Sigmoid colon (tissue), 7 donors: ENCODE results near the gene XYLT1. TPM values are rescaled to one million over a fixed set of nuclear protein-coding genes. Genes with fewer than 3 reads are reported as not detected.

ENCODE experiments used
- DNase-seq: peaks from one replicate; pipeline ENCODE4 v3.0.0-alpha.2; 2019
- H3K27ac ChIP-seq, 4 donors: fragments of 200-600 bp; sonication (generic); one replicate each; pipeline ENCODE4 v1.5.1; 2016 to 2019; ENCODE audit warnings: mild to moderate bottlenecking in 1 of 4
- H3K27me3 ChIP-seq, 3 donors: fragments of 200-600 bp; sonication (generic); one replicate each; pipeline ENCODE4 v1.5.1; 2019; ENCODE audit warnings: mild to moderate bottlenecking in 1 of 3
- H3K36me3 ChIP-seq, 4 donors: fragments of 200-600 bp; sonication (generic); one replicate each; pipeline ENCODE4 v1.5.1; 2016 to 2019
- H3K4me1 ChIP-seq, 4 donors: fragments of 200-600 bp; sonication (generic); one replicate each; pipeline ENCODE4 v1.5.1; 2017 to 2019
- H3K4me3 ChIP-seq, 4 donors: fragments of 200-600 bp; sonication (generic); one replicate each; pipeline ENCODE4 v1.5.1; 2017 to 2019; ENCODE audit warnings: mild to moderate bottlenecking in 2 of 4, moderate library complexity in 1 of 4
- H3K9me3 ChIP-seq, 4 donors: fragments of 200-600 bp in 3 of 4; sonication (generic) in 3 of 4; one replicate each; pipeline versions ENCODE4 v1.5.1 to v1.6.1; 2013 to 2019
- EP300 ChIP-seq, 4 donors: sonication (generic); formaldehyde crosslinking; IDR thresholded peaks; one replicate each; pipeline ENCODE4 v1.6.1; 2017; ENCODE audit warnings: antibody characterized with exemption in 4 of 4
- POLR2A ChIP-seq, 2 donors: fragments of 450-650 bp; IDR thresholded peaks; one replicate each; pipeline ENCODE4 v1.6.1; 2016; ENCODE audit warnings: antibody characterized with exemption in 2 of 2, mild to moderate bottlenecking in 2 of 2, moderate library complexity in 2 of 2
- POLR2AphosphoS5 ChIP-seq, 4 donors: sonication (generic); formaldehyde crosslinking; IDR thresholded peaks; one replicate each; pipeline ENCODE4 v1.6.1; 2017; ENCODE audit warnings: antibody characterized with exemption in 4 of 4
- WGBS, 2 donors: extraction: QIAGEN DNeasy Blood & Tissue Kit; methylation state at CpG; one replicate each; pipeline ENCODE4 v1.1.7; 2013; 5-methylcytosine and 5-hydroxymethylcytosine counted together
- intact Hi-C: fragments of 100-400 bp; cut with DNase I; formaldehyde crosslinking; loops from one replicate; pipeline ENCODE4 v1.15.1; 2023
- polyA plus RNA-seq, 3 donors: library from polyadenylated mRNA; stranded (reverse); fragments of 200-250 nt; gene quantifications; one replicate each; pipeline ENCODE4 v1.2.3, GENCODE V29; 2013
- total RNA-seq, 4 donors: library from RNA; depleted of rRNA; stranded (reverse); fragments of >200 nt; gene quantifications; one replicate each; pipeline ENCODE4 v1.1.0, GENCODE V29; 2016
- TF ChIP-seq, protein P1 (sequence below), 4 experiments: fragments of 450-650 bp in 3 of 4; fragments of 200-600 bp in 1 of 4; IDR thresholded peaks; one replicate each; pipeline ENCODE4 v1.5.1; 2016 to 2019; ENCODE audit warnings: antibody characterized with exemption in 4 of 4, mild to moderate bottlenecking in 3 of 4, moderate library complexity in 2 of 4
- donor health status: healthy with polysubstance abuse.
- donor health status: Bipolar disorder and iron deficiency.
- donor health status: healthy.

XYLT1 gene
- total and polyA plus RNA-seq, 7 donors = 0.60 to 33.2 (median 23.0) TPM

DNA sequence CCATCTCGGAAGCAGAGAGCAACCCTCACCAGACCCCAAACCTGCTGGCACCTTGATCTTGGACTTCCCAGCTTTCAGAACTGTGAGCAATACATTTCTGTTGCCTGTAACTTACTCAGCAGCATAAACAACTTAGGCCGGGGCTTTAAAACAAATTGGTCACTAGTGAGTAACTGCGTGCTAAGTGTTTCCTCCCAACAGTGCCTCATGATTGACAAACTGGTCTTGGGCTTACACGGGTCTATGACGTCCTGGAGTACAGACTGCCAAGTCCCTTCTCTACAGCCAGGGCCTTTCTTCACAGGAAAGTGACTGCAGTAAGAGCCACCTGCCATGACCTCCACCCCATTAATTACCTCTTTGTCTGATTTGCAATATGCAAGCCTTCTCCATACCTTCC is 136.7 kb downstream of the XYLT1 start:
- peak overlapping the region; percentile 80 to 92 (median 88) for H3K27ac ChIP-seq
- intact Hi-C loops = no loop called here

DNA sequence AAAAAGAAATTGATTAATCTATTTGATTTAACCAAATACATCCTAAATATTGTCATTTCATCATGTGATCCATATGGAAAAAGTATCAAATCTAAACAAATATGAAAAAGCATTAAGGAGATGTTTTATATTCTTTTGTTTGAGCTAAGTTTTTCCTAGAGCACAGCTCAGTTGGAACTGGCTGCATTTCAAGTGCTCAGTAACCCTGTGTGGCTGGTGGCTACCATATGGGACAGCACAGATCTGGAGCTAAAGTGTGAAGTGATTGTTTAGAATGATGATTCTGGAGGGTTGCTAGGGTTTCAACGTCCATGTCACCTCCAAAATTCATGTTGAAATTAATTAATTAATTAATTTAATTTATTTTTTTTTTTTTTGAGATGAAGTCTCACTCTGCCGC is 137.5 kb downstream of the XYLT1 start:
- TF ChIP-seq POLR2AphosphoS5 (IDR thresholded peaks at IDR 0.05) = no peak
- no peak for TF ChIP-seq POLR2A (IDR thresholded peaks at IDR 0.05)
- TF ChIP-seq, protein P1, sequence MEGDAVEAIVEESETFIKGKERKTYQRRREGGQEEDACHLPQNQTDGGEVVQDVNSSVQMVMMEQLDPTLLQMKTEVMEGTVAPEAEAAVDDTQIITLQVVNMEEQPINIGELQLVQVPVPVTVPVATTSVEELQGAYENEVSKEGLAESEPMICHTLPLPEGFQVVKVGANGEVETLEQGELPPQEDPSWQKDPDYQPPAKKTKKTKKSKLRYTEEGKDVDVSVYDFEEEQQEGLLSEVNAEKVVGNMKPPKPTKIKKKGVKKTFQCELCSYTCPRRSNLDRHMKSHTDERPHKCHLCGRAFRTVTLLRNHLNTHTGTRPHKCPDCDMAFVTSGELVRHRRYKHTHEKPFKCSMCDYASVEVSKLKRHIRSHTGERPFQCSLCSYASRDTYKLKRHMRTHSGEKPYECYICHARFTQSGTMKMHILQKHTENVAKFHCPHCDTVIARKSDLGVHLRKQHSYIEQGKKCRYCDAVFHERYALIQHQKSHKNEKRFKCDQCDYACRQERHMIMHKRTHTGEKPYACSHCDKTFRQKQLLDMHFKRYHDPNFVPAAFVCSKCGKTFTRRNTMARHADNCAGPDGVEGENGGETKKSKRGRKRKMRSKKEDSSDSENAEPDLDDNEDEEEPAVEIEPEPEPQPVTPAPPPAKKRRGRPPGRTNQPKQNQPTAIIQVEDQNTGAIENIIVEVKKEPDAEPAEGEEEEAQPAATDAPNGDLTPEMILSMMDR (IDR thresholded peaks at IDR 0.05) = no peak
- no peak for TF ChIP-seq EP300 (IDR thresholded peaks at IDR 0.05)
- no peak for DNase-seq
- Histone ChIP-seq H3K27me3 (no peaks in the 10 kb centered on the region), H3K9me3 (no peaks in the 10 kb centered on the region), H3K4me3 (no peak overlapping the region), H3K27ac (peak overlapping the region; percentile 80 to 92 (median 88)), H3K4me1 (peaks cover 0 to 53% (median 39%) of the 10 kb centered on the region in 4 donors), H3K36me3 (no peaks in the 10 kb centered on the region)
- intact Hi-C loops = no loop called here
- 89 to 93% methylated on average over 2 of the region's 2 CpGs for WGBS, 2 donors

More for the DNA sequence above, 136.7 kb downstream of the XYLT1 start:
- H3K27me3 ChIP-seq = no peaks in the 10 kb centered on the region
- H3K4me3 ChIP-seq = no peak overlapping the region
- H3K4me1 ChIP-seq = peaks cover 0 to 45% (median 31%) of the 10 kb centered on the region in 4 donors
- TF ChIP-seq, protein P1 (IDR thresholded peaks at IDR 0.05) = no peak
- peak in 3 of 4 donors; percentile 11 to 57 (median 27) for TF ChIP-seq POLR2AphosphoS5 (IDR thresholded peaks at IDR 0.05)
- peak in 2 of 4 donors; percentile 5 to 73 for TF ChIP-seq EP300 (IDR thresholded peaks at IDR 0.05)
- no peak for TF ChIP-seq POLR2A (IDR thresholded peaks at IDR 0.05)
- 72 to 78% methylated on average over 5 of the region's 5 CpGs for WGBS, 2 donors
- H3K36me3 ChIP-seq = no peaks in the 10 kb centered on the region
- no peaks in the 10 kb centered on the region for H3K9me3 ChIP-seq
- DNase-seq = peak; percentile 72

DNA sequence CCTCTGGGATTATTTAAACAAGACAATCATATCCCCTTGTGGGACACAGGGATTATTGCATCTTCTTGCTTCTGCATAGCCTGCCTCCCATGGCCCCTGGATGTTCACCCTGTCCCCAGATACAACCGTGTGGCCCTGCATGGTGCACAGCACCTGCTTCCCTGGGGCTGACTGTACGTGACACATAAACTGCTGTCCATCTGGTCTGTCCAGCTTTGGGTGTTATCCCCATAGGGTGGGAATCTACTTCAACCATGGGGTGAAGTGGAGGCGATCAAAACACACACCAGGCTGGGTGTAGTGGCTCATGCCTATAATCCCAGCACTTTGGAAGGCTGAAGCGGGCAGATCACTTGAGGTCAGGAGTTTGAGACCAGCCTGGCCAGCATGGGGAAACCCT is 138.8 kb downstream of the XYLT1 start:
- intact Hi-C loops = no loop called here
- no peak for DNase-seq
- no peak overlapping the region for H3K4me3 ChIP-seq
- TF ChIP-seq, protein P1 (IDR thresholded peaks at IDR 0.05) = no peak
- no peak for TF ChIP-seq POLR2AphosphoS5 (IDR thresholded peaks at IDR 0.05)
- TF ChIP-seq EP300 (IDR thresholded peaks at IDR 0.05) = no peak
- TF ChIP-seq POLR2A (IDR thresholded peaks at IDR 0.05) = no peak
- no peaks in the 10 kb centered on the region for H3K27me3 ChIP-seq
- 88 to 96% methylated on average over 4 of the region's 4 CpGs for WGBS, 2 donors
- no peaks in the 10 kb centered on the region for H3K36me3 ChIP-seq
- peaks cover 0 to 60% (median 46%) of the 10 kb centered on the region in 4 donors for H3K4me1 ChIP-seq
- peak overlapping the region; percentile 80 to 92 (median 87) for H3K27ac ChIP-seq
- H3K9me3 ChIP-seq = no peaks in the 10 kb centered on the region

DNA sequence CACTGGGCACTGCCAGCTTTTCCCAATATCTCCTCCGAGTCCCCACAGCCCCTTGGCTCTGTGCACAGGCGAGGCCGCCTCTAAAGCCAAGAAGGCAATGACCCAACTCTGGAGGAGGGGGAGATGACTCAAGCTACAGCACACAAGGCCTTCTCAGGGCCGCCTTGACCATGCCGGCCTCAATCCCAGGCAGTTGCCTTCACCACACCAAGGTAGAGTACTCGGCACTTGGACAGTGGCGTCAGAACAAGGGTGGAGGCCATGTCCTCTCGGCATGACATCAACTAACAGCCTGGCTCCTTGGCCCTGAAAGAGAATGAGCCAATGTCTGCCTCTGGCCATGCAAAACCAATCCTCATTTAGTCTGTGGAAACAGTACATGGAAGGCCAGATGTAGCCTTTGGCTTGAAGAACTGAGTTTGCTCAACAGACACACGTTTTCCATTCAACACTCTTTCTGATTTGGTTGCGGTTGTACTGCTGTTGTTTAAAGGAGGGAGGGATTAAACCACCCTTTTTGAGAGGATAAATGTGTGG is 139.6 kb downstream of the XYLT1 start:
- Histone ChIP-seq H3K27ac (peak overlapping the region; percentile 80 to 92 (median 87)), H3K4me1 (peaks cover 0 to 51% (median 43%) of the 10 kb centered on the region in 4 donors), H3K9me3 (no peaks in the 10 kb centered on the region), H3K4me3 (no peak overlapping the region), H3K36me3 (no peaks in the 10 kb centered on the region), H3K27me3 (no peaks in the 10 kb centered on the region)
- DNase-seq = peak; percentile 82
- peak in 2 of 4 donors; percentile 19 to 48 for TF ChIP-seq POLR2AphosphoS5 (IDR thresholded peaks at IDR 0.05)
- TF ChIP-seq, protein P1 (IDR thresholded peaks at IDR 0.05) = no peak
- TF ChIP-seq POLR2A (IDR thresholded peaks at IDR 0.05) = no peak
- no peak for TF ChIP-seq EP300 (IDR thresholded peaks at IDR 0.05)
- 73 to 75% methylated on average over 10 of the region's 10 CpGs for WGBS, 2 donors
- intact Hi-C loops = no loop called here
